NOMO-1 treated with DMSO at 0.1 percent for 48 hours (cell line): ENCODE data around the gene CKM.
"Not testable (repeated sequence)": the region's sequence is repeated elsewhere in the genome, so short reads cannot be mapped to it uniquely, and the experiment has no call there.

Experiments
- DNase-seq: peaks from one replicate; lab custom pipeline; 2025; ENCODE audit not compliant: unreplicated experiment; lab: John Stamatoyannopoulos, UW

Gene CKM

GRCh38 chr19:45294291-45295029 is 28.2 kb downstream of the CKM start:
- DNase-seq, result no peak

GRCh38 chr19:45293682-45294081 is 29.0 kb downstream of the CKM start:
- DNase-seq, result no peak

- DNase-seq, result no peak
Measured at GRCh38 chr19:45291834-45292233, 30.8 kb downstream of the CKM start.

- DNase-seq, result no peak
Measured at GRCh38 chr19:45290381-45290931, 32.2 kb downstream of the CKM start.

- peak; percentile 81 for DNase-seq
Measured at GRCh38 chr19:45283443-45284033, 39.1 kb downstream of the CKM start.

GRCh38 chr19:45280471-45280961 is 42.2 kb downstream of the CKM start:
- peak; percentile 49 for DNase-seq

- no peak for DNase-seq
Measured at GRCh38 chr19:45279587-45280192, 43.0 kb downstream of the CKM start.

GRCh38 chr19:45278087-45278486 is 44.6 kb downstream of the CKM start:
- DNase-seq, result no peak

GRCh38 chr19:45276284-45276687 is 46.4 kb downstream of the CKM start:
- no peak for DNase-seq

- DNase-seq, result no peak
Measured at GRCh38 chr19:45275370-45275971, 47.2 kb downstream of the CKM start.

GRCh38 chr19:45273521-45273855 is 49.2 kb downstream of the CKM start:
- no peak for DNase-seq

- no peak for DNase-seq
Measured at GRCh38 chr19:45271735-45272108, 51.0 kb downstream of the CKM start.

GRCh38 chr19:45271098-45271734 is 51.5 kb downstream of the CKM start:
- no peak for DNase-seq

- DNase-seq, result not testable (repeated sequence)
Measured at GRCh38 chr19:45269939-45270338, 52.7 kb downstream of the CKM start.

- no peak for DNase-seq
Measured at GRCh38 chr19:45267296-45267695, 55.4 kb downstream of the CKM start.

- no peak for DNase-seq
Measured at GRCh38 chr19:45265375-45265774, 57.3 kb downstream of the CKM start.

- DNase-seq, result no peak
Measured at GRCh38 chr19:45264781-45265317, 57.8 kb downstream of the CKM start.

- no peak for DNase-seq
Measured at GRCh38 chr19:45263013-45263412, 59.7 kb downstream of the CKM start.

- DNase-seq, result no peak
Measured at GRCh38 chr19:45262570-45262969, 60.1 kb downstream of the CKM start.

GRCh38 chr19:45258862-45259261 is 63.8 kb downstream of the CKM start:
- no peak for DNase-seq

- DNase-seq, result no peak
Measured at GRCh38 chr19:45256836-45257235, 65.8 kb downstream of the CKM start.
